MM.1S (cell line): ENCODE data around the gene LAMA3.

Experiments used
- DNase-seq: peaks from one replicate; pipeline ENCODE4 v3.0.0-alpha.2; 2015
- H2AFZ ChIP-seq: fragments of 300-600 bp; sonication (generic); 2 replicates; pipeline ENCODE4 v1.6.0; 2016; ENCODE audit warnings: antibody characterized with exemption, low read length
- H3F3A ChIP-seq: fragments of 300-600 bp; sonication (generic); 2 replicates; pipeline ENCODE4 v1.6.1; 2016; ENCODE audit warnings: mild to moderate bottlenecking, antibody characterized with exemption, low read length, moderate library complexity, mixed read lengths; ENCODE audit not compliant: insufficient read depth
- H3K27ac ChIP-seq: fragments of 300-600 bp; sonication (generic); 2 replicates; pipeline ENCODE4 v1.5.1; 2016; ENCODE audit warnings: mild to moderate bottlenecking, low read length
- H3K27me3 ChIP-seq: fragments of 300-600 bp; sonication (generic); replicated peaks from 2 replicates; pipeline ENCODE4 v1.6.0; 2016; ENCODE audit warnings: low read length; ENCODE audit not compliant: insufficient read depth
- H3K36me3 ChIP-seq: fragments of 300-600 bp; sonication (generic); replicated peaks from 2 replicates; pipeline ENCODE4 v1.6.1; 2016; ENCODE audit warnings: mild to moderate bottlenecking, low read length, mixed read lengths; ENCODE audit not compliant: insufficient read depth
- H3K4me1 ChIP-seq: fragments of 300-600 bp; sonication (generic); 2 replicates; pipeline ENCODE4 v1.6.1; 2016; ENCODE audit warnings: low read length, mixed read lengths
- H3K4me2 ChIP-seq: fragments of 300-600 bp; sonication (generic); 2 replicates; pipeline ENCODE4 v1.6.0; 2016; ENCODE audit warnings: low read depth, low read length
- H3K4me3 ChIP-seq: fragments of 300-600 bp; sonication (generic); 2 replicates; pipeline ENCODE4 v1.5.1; 2016; ENCODE audit warnings: low read length, mixed read lengths
- H3K79me2 ChIP-seq: fragments of 300-600 bp; sonication (generic); 2 replicates; pipeline ENCODE4 v1.6.1; 2016; ENCODE audit warnings: mixed run types, low read length, mixed read lengths
- H3K9ac ChIP-seq: fragments of 300-600 bp; sonication (generic); 2 replicates; pipeline ENCODE4 v1.6.1; 2016; ENCODE audit warnings: low read length, mixed read lengths
- H3K9me2 ChIP-seq: fragments of 300-600 bp; sonication (generic); replicated peaks from 2 replicates; pipeline ENCODE4 v1.6.1; 2016; ENCODE audit warnings: mild to moderate bottlenecking, low read length, mixed read lengths; ENCODE audit not compliant: insufficient read depth
- H3K9me3 ChIP-seq: fragments of 300-600 bp; sonication (generic); replicated peaks from 2 replicates; pipeline ENCODE4 v1.6.1; 2016; ENCODE audit warnings: mild to moderate bottlenecking, low read length, mixed read lengths; ENCODE audit not compliant: insufficient read depth
- H4K20me1 ChIP-seq: fragments of 300-600 bp; sonication (generic); 2 replicates; pipeline ENCODE4 v1.6.1; 2016; ENCODE audit warnings: mild to moderate bottlenecking, low read length, moderate library complexity, mixed read lengths; ENCODE audit not compliant: insufficient read depth
- EZH2 ChIP-seq: fragments of 300-600 bp; sonication (generic); optimal IDR thresholded peaks from 2 replicates; pipeline ENCODE3; 2017; ENCODE audit warnings: low read depth, mild to moderate bottlenecking, antibody characterized with exemption, low read length, mixed read lengths
- EZH2phosphoT487 ChIP-seq: fragments of 300-600 bp; sonication (generic); IDR thresholded peaks from 2 replicates; pipeline ENCODE4 v1.6.1; 2018; ENCODE audit warnings: antibody characterized with exemption, low read length
- TF ChIP-seq, protein P1 (sequence below): fragments of 300-600 bp; sonication (generic); IDR thresholded peaks from 2 replicates; pipeline ENCODE4 v1.5.1; 2016; ENCODE audit warnings: antibody characterized with exemption, low read length, mixed read lengths

The LAMA3 gene

DNA sequence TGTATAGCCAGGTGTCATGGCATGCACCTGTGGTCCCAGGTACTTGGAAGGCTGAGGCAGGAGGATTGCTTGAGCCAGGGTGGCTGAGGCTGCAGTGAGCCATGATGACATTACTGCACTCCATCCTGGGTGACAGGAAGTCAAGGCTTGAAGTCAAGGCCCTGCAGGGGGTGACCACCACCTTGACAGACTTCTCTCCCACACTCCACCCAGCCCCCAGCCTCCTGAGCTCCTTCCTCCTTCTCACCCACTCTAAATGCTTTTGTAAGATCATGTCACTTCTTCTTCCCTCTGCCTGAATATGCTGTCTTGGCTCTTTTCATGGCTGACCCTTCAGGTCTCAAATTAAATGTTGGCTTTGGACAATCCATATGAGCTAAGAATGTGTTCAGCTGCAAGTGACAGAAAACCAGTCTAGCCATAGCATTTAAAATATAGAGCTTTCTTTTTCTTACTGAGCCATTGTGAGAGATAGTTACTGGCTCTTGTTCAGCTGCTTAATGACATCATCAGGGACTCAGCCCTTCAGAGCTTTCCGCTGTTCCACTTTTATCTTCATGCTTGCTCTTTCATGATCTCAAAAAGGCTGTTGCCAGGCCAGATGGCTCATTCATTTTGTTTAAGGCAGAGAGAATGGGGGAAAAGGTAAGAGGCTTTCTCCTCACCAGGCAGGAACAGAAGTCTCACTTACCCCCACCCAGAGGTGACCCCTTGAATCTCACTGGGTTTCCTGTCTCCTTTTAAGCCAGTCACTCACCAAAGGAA, 288.6 kb downstream of the LAMA3 start:
- no peak overlapping the region for H3K9ac ChIP-seq
- no peaks in the 10 kb centered on the region for H3K9me3 ChIP-seq
- DNase-seq: no peak
- no peak overlapping the region for H3K4me2 ChIP-seq
- TF ChIP-seq EZH2 (no peak), EZH2phosphoT487 (no peak)
- TF ChIP-seq, protein P1, sequence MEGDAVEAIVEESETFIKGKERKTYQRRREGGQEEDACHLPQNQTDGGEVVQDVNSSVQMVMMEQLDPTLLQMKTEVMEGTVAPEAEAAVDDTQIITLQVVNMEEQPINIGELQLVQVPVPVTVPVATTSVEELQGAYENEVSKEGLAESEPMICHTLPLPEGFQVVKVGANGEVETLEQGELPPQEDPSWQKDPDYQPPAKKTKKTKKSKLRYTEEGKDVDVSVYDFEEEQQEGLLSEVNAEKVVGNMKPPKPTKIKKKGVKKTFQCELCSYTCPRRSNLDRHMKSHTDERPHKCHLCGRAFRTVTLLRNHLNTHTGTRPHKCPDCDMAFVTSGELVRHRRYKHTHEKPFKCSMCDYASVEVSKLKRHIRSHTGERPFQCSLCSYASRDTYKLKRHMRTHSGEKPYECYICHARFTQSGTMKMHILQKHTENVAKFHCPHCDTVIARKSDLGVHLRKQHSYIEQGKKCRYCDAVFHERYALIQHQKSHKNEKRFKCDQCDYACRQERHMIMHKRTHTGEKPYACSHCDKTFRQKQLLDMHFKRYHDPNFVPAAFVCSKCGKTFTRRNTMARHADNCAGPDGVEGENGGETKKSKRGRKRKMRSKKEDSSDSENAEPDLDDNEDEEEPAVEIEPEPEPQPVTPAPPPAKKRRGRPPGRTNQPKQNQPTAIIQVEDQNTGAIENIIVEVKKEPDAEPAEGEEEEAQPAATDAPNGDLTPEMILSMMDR: no peak
- H3K4me1 ChIP-seq: no peaks in the 10 kb centered on the region
- H4K20me1 ChIP-seq: no peaks in the 10 kb centered on the region
- H3K27ac ChIP-seq: no peak overlapping the region
- no peaks in the 10 kb centered on the region for H3K79me2 ChIP-seq
- H3F3A ChIP-seq: no peaks in the 10 kb centered on the region
- no peak overlapping the region for H2AFZ ChIP-seq
- H3K36me3 ChIP-seq: no peaks in the 10 kb centered on the region
- no peak overlapping the region for H3K4me3 ChIP-seq
- H3K9me2 ChIP-seq: no peaks in the 10 kb centered on the region
- H3K27me3 ChIP-seq: no peaks in the 10 kb centered on the region

DNA sequence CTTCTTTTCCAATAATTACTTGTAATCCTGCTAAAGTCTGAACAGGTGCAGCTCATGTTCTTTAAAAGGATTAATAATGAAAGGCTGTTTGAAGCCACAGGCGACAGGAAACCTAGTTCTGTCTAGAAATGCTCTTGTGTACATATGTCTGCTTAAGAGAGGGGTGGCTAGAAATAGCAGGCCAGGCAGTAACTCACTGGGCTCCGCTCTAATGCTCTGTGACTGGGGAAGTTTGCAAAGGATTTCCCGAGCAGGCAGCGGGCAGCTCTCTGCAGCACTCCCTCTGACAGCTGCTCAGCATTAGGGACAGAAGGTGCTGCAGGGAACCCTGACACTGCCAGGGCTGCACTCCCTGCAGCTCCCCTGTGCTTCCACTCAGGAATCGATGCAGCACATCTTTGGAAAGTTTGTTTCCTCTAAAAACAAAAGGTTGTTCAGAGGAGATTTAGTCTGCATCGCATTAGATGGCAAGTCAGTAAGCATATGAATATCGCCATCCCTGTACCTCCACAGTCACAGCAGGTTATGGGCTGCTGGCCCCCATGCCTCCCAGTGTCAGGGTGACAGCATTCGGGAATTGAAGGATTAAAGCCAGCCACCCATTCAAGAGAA, 292.2 kb downstream of the LAMA3 start:
- no peaks in the 10 kb centered on the region for H3K9me2 ChIP-seq
- H3K9ac ChIP-seq: no peak overlapping the region
- no peak for TF ChIP-seq EZH2phosphoT487
- no peak for TF ChIP-seq EZH2
- TF ChIP-seq, protein P1: no peak
- no peak overlapping the region for H2AFZ ChIP-seq
- no peaks in the 10 kb centered on the region for H3K36me3 ChIP-seq
- DNase-seq: no peak
- no peaks in the 10 kb centered on the region for H4K20me1 ChIP-seq
- no peaks in the 10 kb centered on the region for H3F3A ChIP-seq
- H3K27me3 ChIP-seq: no peaks in the 10 kb centered on the region
- no peaks in the 10 kb centered on the region for H3K9me3 ChIP-seq
- H3K4me1 ChIP-seq: no peaks in the 10 kb centered on the region
- no peak overlapping the region for H3K27ac ChIP-seq
- H3K4me2 ChIP-seq: no peak overlapping the region
- H3K79me2 ChIP-seq: no peaks in the 10 kb centered on the region
- no peak overlapping the region for H3K4me3 ChIP-seq

DNA sequence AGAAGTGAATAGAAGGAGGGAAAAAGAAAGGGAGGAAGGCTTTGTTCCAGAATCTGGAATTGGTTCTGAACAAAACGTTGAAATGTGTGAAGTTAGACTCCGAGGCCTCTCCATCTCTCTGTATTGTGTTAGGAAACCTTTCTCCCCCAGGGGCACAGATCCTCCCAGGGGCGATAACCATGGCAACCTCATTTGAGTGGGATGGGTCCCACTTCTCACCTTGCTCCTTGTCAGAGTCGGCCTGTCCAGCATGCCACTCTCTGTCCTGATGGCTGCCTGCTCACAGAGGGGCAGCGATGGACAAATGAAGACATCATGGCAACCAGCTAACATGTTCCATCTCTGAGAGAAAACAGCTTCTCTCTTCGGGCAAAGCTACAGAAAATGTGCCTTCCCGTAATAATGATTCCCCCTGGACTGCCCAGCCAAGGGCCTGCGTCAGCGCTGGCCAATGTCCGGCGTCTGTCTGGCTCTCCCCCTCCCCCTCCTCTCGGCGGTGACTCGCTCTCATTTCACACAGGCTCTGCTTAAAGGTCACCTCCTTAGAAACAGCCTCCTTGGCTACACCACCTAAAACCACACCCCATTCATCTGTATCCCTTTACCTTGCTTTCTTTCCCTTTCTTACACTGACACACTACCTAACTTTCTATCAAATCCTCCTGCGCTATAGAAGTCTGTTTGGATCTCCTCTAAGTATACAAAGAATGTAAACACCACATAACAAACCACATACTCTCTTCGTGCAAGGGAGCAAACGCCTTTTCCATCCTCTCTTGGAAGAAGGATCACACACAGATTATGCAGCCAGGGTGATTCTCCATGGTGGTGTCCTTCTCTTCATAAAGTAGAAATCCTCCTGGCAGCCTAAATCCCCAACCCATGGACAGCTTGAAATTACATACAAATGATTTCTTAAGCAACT, 293.2 kb downstream of the LAMA3 start:
- no peak for DNase-seq
- no peaks in the 10 kb centered on the region for H3K27me3 ChIP-seq
- H3K36me3 ChIP-seq: no peaks in the 10 kb centered on the region
- H3K9me3 ChIP-seq: no peaks in the 10 kb centered on the region
- no peak overlapping the region for H3K27ac ChIP-seq
- TF ChIP-seq EZH2 (no peak), EZH2phosphoT487 (no peak)
- TF ChIP-seq, protein P1: no peak
- no peak overlapping the region for H3K9ac ChIP-seq
- H3K4me2 ChIP-seq: no peak overlapping the region
- H3K9me2 ChIP-seq: no peaks in the 10 kb centered on the region
- no peaks in the 10 kb centered on the region for H3K79me2 ChIP-seq
- no peaks in the 10 kb centered on the region for H4K20me1 ChIP-seq
- H3K4me1 ChIP-seq: no peaks in the 10 kb centered on the region
- no peak overlapping the region for H3K4me3 ChIP-seq
- H2AFZ ChIP-seq: no peak overlapping the region
- H3F3A ChIP-seq: no peaks in the 10 kb centered on the region
